Gastroesophageal sphincter (tissue), 4 donors: ENCODE results near the gene TRAPPC2L. TPM values are rescaled to one million over a fixed set of nuclear protein-coding genes. Genes with fewer than 3 reads are reported as not detected.
"Not testable (repeated sequence)": the region's sequence is repeated elsewhere in the genome, so short reads cannot be mapped to it uniquely, and the experiment has no call there.

ENCODE experiments used
- ATAC-seq: fragments of 150-250 bp; one replicate; pipeline ENCODE4 v1.9.1; 2016; ENCODE audit warnings: mild to moderate bottlenecking, moderate library complexity
- H3K27ac ChIP-seq, 4 donors: fragments of 200-600 bp; sonication (generic) in 3 of 4; 1 replicate in 3 of 4; 2 replicates in 1 of 4; pipeline ENCODE4 v1.5.1; 2016 to 2019
- H3K27me3 ChIP-seq: fragments of 200-600 bp; sonication (generic); one replicate; pipeline ENCODE4 v1.5.1; 2019
- H3K36me3 ChIP-seq, 2 donors: fragments of 200-600 bp; sonication (generic); one replicate each; pipeline ENCODE4 v1.5.1; 2019; ENCODE audit warnings: control low read depth in 1 of 2
- H3K4me1 ChIP-seq, 3 donors: fragments of 200-600 bp; sonication (generic); 1 replicate in 2 of 3; 2 replicates in 1 of 3; pipeline ENCODE4 v1.5.1; 2016 to 2019; ENCODE audit warnings: control low read depth in 2 of 3
- H3K4me3 ChIP-seq, 2 donors: fragments of 200-600 bp; sonication (generic); one replicate each; pipeline ENCODE4 v1.5.1; 2019; ENCODE audit warnings: mild to moderate bottlenecking in 1 of 2, moderate library complexity in 1 of 2
- H3K9me3 ChIP-seq, 3 donors: fragments of 200-600 bp; sonication (generic); one replicate each; pipeline ENCODE4 v1.5.1; 2017 to 2019; ENCODE audit warnings: control low read depth in 2 of 3
- EP300 ChIP-seq: sonication (generic); formaldehyde crosslinking; IDR thresholded peaks from one replicate; pipeline ENCODE4 v1.6.1; 2017; ENCODE audit warnings: antibody characterized with exemption, mild to moderate bottlenecking
- POLR2A ChIP-seq, 2 donors: fragments of 450-650 bp; IDR thresholded peaks; one replicate each; pipeline ENCODE4 v1.6.1; 2017; ENCODE audit warnings: antibody characterized with exemption in 2 of 2, mild to moderate bottlenecking in 2 of 2, moderate library complexity in 1 of 2
- POLR2AphosphoS5 ChIP-seq: sonication (generic); formaldehyde crosslinking; IDR thresholded peaks from one replicate; pipeline ENCODE4 v1.6.1; 2017; ENCODE audit warnings: antibody characterized with exemption
- WGBS, 2 donors: methylation state at CpG; one replicate each; pipeline ENCODE4 v1.1.5; 2018; ENCODE audit warnings: low coverage in 1 of 2; 5-methylcytosine and 5-hydroxymethylcytosine counted together
- total RNA-seq, 4 donors: library from RNA; depleted of rRNA; stranded (reverse); fragments of >200 nt; gene quantifications; one replicate each; pipeline ENCODE4 v1.1.0, GENCODE V29; 2016
- TF ChIP-seq, protein P1 (sequence below), 4 experiments: fragments of 200-600 bp in 2 of 4; fragments of 450-650 bp in 2 of 4; sonication (generic) in 1 of 4; IDR thresholded peaks; one replicate each; pipeline ENCODE4 v1.5.1; 2017 to 2019; ENCODE audit warnings: antibody characterized with exemption in 4 of 4, mild to moderate bottlenecking in 2 of 4, moderate library complexity in 2 of 4

The TRAPPC2L gene
- total RNA-seq, 4 donors from 2014 or later, result 18.7 to 40.0 (median 21.5) TPM

DNA sequence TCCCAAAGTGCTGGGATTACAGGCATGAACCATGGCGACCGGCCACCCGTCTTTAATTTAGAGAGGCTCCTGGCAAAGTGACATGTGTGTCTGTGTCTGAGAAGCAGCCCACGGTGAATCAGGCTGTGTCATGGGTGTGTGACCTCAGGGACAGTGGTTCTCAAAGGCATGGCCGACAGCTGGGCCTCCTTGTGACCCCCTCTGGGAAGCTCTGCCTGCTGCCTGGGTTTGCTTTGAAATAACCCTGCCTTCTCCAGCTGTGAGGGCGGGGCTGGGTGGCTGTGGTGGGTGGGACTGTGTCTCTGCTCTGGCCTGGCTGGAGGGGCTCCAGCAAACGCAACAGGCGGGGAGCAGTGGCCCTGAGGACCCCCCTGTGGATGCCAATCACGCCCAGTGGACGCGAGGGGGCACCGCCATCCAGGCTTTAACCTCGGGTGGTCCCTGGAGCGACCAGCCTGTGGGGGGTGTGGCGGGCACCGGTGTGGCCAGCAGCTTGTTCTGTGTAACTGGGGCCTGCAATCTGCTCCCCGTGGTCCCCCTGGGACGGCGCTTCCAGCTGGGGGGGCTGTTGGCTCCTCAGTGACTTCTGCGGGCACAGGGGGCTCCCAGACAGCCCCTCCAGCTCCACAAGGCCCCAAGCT, 36.4 kb upstream of the TRAPPC2L start:
- no peak for ATAC-seq
- Histone ChIP-seq H3K4me1 (no peaks in the 10 kb centered on the region), H3K27me3 (no peaks in the 10 kb centered on the region), H3K4me3 (no peak overlapping the region), H3K27ac (no peak overlapping the region), H3K36me3 (peaks cover 0 to 50% of the 10 kb centered on the region in 2 donors), H3K9me3 (no peaks in the 10 kb centered on the region)
- WGBS, 2 donors, result 58% methylated on average over 3 of the region's 20 CpGs; no CpG with 5 or more reads in 1 of the 2 donors
- TF ChIP-seq, protein P1, sequence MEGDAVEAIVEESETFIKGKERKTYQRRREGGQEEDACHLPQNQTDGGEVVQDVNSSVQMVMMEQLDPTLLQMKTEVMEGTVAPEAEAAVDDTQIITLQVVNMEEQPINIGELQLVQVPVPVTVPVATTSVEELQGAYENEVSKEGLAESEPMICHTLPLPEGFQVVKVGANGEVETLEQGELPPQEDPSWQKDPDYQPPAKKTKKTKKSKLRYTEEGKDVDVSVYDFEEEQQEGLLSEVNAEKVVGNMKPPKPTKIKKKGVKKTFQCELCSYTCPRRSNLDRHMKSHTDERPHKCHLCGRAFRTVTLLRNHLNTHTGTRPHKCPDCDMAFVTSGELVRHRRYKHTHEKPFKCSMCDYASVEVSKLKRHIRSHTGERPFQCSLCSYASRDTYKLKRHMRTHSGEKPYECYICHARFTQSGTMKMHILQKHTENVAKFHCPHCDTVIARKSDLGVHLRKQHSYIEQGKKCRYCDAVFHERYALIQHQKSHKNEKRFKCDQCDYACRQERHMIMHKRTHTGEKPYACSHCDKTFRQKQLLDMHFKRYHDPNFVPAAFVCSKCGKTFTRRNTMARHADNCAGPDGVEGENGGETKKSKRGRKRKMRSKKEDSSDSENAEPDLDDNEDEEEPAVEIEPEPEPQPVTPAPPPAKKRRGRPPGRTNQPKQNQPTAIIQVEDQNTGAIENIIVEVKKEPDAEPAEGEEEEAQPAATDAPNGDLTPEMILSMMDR (IDR thresholded peaks at IDR 0.05), result no peak
- TF ChIP-seq EP300 (no peak), POLR2A (IDR thresholded peaks at IDR 0.05) (no peak), POLR2AphosphoS5 (no peak)

DNA sequence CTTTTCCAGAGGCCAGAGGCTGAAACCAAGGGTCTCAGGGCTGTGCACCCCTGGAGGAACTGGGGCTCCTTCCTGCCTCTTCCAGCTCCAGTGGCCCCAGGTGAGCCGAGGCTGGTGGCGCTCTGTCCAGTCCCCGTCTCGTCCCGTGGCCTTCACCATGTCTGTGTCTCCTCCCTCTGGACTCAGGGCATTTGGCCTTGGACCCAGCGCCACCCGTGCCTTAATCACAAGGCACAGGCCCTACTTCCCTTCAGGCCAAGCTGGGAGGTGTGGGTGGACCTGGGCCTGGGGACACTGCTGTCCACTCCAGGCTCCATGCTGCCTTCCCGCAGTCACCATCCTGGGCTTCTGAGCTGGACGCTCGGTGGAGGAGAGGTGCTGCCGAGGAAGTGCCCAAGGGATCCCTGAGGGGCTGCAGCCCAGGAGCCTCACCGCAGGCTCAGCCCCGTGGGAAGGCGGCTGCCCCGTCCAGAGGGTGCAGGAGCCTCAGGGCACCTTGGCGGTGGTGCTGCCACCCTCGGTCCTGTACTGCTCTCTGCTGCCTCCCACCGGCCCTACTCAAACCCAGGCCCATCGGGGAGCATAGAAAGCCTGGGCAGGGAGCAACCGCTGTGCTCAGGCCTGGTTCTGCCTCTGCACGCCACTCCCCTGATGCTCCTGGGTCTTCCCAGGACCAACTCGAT, 35.6 kb upstream of the TRAPPC2L start:
- Histone ChIP-seq H3K4me1 (no peaks in the 10 kb centered on the region), H3K36me3 (peaks cover 0 to 58% of the 10 kb centered on the region in 2 donors), H3K27me3 (no peaks in the 10 kb centered on the region), H3K9me3 (no peaks in the 10 kb centered on the region), H3K27ac (no peak overlapping the region), H3K4me3 (no peak overlapping the region)
- no peak for TF ChIP-seq POLR2AphosphoS5
- TF ChIP-seq EP300, result no peak
- TF ChIP-seq POLR2A (IDR thresholded peaks at IDR 0.05), result no peak
- TF ChIP-seq, protein P1 (IDR thresholded peaks at IDR 0.05), result no peak
- no peak for ATAC-seq
- 81% methylated on average over 4 of the region's 22 CpGs; no CpG with 5 or more reads in 1 of the 2 donors for WGBS, 2 donors

DNA sequence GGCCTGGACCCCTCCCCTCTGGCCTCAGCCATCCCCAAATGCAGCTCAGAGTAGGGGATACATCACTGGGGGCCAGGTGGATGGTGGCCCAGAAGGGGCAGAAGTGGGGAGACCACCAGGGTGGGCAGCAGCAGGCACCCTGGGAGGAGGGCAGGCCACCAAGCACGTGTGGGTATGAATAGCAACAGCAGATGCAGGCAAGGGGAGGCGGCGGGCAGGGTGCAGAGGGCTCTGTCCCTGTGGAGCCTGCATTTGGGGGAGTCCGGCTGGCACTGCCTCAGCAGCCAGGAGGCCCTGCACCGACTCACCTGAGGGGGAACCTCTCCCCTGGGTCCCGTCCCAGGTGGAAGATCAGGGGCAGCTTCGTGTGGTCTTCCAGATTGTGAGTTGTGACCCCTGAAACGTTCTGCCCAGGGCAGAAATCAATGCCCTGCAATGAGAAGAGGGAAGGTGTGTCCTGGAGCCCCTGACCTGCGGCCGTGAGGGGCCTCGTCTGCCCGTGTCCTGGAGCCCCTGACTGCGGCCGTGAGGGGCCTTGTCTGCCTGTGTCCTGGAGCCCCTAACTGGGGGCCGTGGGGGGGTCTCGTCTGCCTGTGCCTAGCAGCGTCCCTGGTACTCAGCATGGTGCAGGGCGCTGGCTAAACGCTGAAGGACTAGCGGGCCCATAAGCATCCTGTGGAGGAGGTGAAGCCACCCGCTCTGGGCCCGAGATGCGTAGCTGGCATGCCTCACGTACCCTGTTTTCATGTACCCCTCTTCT, 34.5 kb upstream of the TRAPPC2L start:
- Histone ChIP-seq H3K36me3 (peaks cover 0 to 69% of the 10 kb centered on the region in 2 donors), H3K9me3 (no peaks in the 10 kb centered on the region), H3K4me3 (no peak overlapping the region), H3K27me3 (no peaks in the 10 kb centered on the region), H3K27ac (no peak overlapping the region), H3K4me1 (no peaks in the 10 kb centered on the region)
- ATAC-seq, result no peak
- 86% methylated on average over 7 of the region's 24 CpGs; no CpG with 5 or more reads in 1 of the 2 donors for WGBS, 2 donors
- TF ChIP-seq, protein P1 (IDR thresholded peaks at IDR 0.05), result no peak
- no peak for TF ChIP-seq EP300
- no peak for TF ChIP-seq POLR2AphosphoS5
- TF ChIP-seq POLR2A (IDR thresholded peaks at IDR 0.05), result no peak

GRCh38 chr16:88823646-88824045, 33.3 kb upstream of the TRAPPC2L start:
- whole genome bisulfite sequencing, 2 donors, result no CpG with 5 or more reads among the region's 31 CpGs
- H3K9me3 ChIP-seq, ATAC-seq, H3K27ac ChIP-seq, H3K27me3 ChIP-seq, H3K4me3 ChIP-seq, H3K4me1 ChIP-seq: not testable (repeated sequence)
- peaks cover 0 to 81% of the 10 kb centered on the region in 2 donors for H3K36me3 ChIP-seq

DNA sequence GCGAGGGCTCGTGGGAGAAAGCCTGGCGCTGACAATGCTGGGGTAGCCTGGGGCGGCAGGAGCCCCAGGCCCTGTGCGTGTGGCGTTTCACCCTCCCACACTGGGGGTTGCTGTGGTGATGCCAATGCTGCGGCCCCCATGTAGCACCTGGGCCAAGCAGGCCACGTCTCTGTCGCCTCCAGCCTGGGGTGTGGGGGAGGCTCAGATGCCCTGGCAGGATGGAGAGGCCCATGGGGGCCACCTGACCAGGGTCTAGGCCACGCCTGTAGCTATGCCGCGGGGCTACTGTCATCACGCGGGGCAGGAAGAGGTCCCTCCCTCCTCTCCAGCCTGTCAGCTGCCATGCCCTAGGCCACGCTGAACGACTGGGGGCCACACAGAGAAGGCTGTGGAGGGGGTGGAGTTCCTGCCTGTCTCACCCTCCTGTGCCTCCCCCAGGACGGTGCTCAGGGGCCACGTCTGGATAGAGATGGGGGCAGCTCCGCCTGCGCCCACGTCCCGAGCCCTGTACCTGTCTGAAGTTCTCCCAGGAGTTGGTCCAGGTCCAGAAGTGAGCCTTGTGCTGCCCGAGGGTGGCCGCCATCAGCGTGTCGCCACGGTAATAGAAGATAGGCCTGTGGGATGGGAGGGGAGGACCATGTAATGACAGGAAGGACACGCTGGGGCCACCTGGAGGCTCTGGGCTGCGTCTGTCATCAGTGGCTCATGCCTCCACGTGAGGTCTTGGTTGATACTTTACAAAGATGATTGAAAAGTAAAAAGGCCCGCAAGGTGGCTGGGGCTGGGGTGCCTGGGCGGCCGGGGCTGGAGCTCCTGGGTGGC, 32.5 kb upstream of the TRAPPC2L start:
- peaks cover 0 to 90% of the 10 kb centered on the region in 2 donors for H3K36me3 ChIP-seq
- H3K27ac ChIP-seq, result no peak overlapping the region
- H3K27me3 ChIP-seq, result no peaks in the 10 kb centered on the region
- H3K4me1 ChIP-seq, result no peaks in the 10 kb centered on the region
- TF ChIP-seq EP300, result no peak
- no peak for TF ChIP-seq POLR2A (IDR thresholded peaks at IDR 0.05)
- TF ChIP-seq POLR2AphosphoS5, result no peak
- TF ChIP-seq, protein P1 (IDR thresholded peaks at IDR 0.05), result no peak
- no peaks in the 10 kb centered on the region for H3K9me3 ChIP-seq
- WGBS, 2 donors, result 85 to 89% methylated on average over 8 to 9 of the region's 33 CpGs
- no peak for ATAC-seq
- no peak overlapping the region for H3K4me3 ChIP-seq
